GM19395 (cell line): ENCODE results near the gene RGPD4.
"Not testable (repeated sequence)": the region's sequence is repeated elsewhere in the genome, so short reads cannot be mapped to it uniquely, and the experiment has no call there.

Experiments
- ATAC-seq: cut with Tn5 transposase; IDR thresholded peaks from one replicate; pipeline ENCODE4 v1.9.1; 2021; ENCODE audit warnings: mild to moderate bottlenecking, moderate library complexity; ENCODE audit not compliant: unreplicated experiment

RGPD4 gene

GRCh38 chr2:107826749-107827148 is at the start of gene RGPD4:
Gene RGPD4, plus strand, starts transcription at chr2:107826892. Its CDS starts 122 bp downstream, at chr2:107827014.
- not testable (repeated sequence) for ATAC-seq

GRCh38 chr2:107777974-107778373 is 48.7 kb upstream of the RGPD4 start:
- ATAC-seq = no peak

DNA sequence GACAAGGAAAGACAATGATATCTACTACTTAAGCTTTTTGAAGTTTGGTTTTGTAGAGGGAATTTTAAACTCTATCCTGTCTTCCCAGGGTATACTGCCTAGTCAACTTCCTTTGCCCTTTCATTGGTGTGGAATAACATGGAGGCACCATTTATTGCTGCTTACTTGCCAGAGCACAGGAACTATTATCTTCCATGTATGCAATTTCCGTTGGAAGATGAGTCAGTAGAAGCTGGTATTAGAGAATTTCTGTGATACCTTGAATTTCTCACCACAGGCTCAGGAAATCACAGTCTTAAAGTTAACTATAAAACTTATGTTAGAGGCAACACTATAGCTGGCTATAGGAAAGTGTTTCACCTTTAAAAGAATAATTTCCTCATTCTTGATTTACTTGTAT is 40.9 kb upstream of the RGPD4 start:
- no peak for ATAC-seq

DNA sequence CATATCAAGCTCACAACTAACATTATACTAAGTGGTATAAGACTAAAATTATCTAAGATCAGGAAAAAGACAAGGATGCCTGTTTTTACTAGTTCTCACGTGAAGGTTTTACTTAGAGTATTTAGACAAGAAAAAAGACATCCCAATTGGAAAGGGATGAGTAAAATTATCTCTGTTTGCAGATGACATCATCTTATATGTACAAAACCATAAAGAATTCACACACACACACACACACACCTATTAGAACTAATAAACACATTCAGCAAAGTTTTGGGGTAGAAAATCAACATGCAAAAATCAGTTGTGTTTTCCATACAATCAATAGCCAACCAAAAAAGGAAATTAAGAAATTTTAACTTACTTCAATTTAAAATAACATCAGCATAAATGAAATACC is 35.9 kb upstream of the RGPD4 start:
- ATAC-seq = no peak

DNA sequence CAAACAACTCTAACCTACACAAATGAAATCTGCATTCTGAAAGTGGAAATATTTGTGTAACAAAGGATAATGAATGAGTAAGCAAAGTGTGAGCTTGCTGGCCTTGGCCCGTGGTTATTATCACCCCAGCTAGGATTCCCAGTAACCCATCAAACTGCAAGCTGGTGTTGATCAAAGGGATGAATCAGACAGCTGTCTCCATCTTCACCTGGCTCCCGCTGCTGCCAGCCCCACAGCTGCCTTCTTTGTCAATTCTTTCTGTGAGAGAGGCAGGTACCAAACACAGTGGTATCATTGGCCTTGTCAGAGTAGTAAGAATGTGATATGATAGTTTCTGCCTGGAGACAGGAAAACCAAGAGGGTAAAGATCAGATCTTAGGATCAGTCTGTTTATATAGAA is 25.2 kb upstream of the RGPD4 start:
- ATAC-seq = no peak

GRCh38 chr2:107804608-107805498 is 21.8 kb upstream of the RGPD4 start:
- no peak for ATAC-seq

DNA sequence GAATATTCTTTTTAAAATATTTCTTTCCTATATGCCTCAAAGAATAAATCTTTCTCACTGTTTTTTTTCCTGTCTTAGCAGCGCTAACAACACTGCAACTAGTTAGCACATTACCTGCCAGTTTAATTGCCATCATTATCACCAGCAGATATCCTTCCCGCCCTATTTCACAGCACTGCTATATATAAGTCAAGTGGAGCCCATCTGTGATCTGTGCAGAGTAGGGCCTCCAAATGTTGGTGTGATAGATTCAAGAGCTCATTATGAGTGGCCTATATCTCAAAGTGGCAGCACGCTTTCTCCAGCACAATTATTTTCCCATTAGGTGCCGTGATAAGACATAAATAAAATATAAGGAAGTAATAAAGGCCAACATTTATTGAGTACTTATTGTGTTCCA is 19.8 kb upstream of the RGPD4 start:
- no peak for ATAC-seq

- no peak for ATAC-seq
Observed at GRCh38 chr2:107807988-107808387, 18.7 kb upstream of the RGPD4 start.

DNA sequence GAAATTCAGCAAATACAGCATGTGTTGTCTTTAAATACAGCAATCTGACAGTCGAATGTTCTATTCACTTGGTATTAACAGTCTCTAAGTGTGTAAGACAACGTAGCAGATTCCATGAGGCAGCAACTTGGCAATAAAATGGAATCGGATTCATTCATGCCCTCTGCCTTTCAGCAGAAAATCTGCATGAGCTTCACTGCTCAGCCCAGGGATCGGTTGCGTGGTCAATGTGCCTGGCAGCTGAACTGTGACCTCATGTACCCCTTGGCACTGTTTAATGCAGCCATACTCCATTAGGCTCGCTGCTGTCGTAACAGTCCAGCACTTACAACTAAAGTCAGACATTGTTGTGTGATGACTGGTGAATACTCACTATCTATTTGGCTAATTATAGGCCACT is 17.7 kb upstream of the RGPD4 start:
- ATAC-seq = no peak

GRCh38 chr2:107809835-107810234 is 16.9 kb upstream of the RGPD4 start:
- ATAC-seq = no peak

DNA sequence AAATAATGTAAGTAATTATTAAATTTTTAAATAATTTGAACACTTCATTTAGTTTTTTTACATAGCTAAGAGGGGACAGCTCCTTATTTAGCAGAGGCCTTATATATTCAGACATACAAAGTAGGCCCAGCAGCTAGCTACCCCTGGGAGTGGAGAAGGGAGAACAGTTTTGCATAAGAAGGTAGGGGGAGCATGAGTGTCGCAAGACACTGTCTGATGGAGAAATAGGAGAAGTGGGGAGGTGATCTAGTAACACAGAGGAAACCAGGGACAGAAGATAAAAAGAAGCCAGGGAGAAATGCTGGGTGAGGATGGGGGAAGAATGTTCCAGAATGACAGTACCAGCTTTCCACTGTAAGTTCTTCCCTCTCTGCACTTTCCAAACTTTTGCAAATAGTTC is 16.0 kb upstream of the RGPD4 start:
- no peak for ATAC-seq

GRCh38 chr2:107811411-107811810 is 15.3 kb upstream of the RGPD4 start:
- no peak for ATAC-seq

DNA sequence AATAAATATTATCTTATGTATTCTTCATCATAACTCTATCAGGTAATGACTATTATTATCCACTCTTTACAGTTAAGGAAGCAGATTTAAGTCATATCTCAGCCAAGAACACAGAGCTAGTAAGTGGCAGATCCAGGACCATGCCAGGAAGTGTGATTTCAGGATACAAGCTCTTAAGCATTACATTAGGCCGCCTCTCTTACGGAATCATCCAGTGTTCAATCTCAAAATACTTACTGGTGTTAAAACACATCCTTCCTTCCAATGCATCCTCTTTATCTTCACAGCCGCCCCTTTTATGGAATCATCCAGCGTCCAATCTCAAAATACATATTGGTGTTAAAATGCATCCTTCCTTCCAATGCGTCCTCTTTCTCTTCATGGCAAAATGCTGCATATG is 14.7 kb upstream of the RGPD4 start:
- no peak for ATAC-seq

DNA sequence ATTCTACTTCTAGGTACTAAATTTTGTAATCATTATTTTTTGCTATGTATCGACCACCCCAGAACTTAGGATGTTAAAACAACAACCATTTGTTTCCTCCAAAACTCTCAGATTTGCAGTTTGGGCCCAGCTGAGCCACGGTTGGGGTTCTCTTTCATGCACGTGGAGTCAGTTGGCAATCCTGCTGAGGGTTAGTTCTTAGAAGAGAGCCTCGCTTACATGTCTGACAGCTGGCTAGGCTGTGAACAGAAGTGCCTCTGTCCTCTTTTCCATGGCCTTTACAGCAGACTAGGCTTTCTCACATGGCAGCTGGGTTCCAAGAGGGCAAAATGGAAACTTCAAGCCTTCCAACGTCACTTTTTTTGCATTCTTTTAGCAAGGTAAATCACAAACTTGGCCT is 9.3 kb upstream of the RGPD4 start:
- no peak for ATAC-seq

DNA sequence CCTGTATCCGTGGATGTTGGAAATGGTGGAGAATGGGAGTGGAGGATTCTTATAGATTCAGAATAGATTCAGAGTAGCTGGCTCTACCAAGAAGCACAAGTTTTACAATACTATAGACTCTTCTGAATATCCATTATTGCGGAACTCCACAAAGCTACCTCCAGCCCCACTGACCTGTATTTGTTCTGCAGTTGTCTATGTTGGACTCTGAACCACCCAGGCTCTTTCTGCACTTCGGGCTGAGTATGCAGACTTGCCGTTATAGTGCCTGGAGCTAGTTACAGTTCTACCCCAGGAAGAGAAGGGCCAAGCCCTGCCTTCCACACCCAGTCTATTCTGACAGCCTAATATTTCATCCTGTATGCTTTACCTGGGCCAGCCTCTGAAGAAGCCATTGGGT is 4.4 kb upstream of the RGPD4 start:
- ATAC-seq = no peak

DNA sequence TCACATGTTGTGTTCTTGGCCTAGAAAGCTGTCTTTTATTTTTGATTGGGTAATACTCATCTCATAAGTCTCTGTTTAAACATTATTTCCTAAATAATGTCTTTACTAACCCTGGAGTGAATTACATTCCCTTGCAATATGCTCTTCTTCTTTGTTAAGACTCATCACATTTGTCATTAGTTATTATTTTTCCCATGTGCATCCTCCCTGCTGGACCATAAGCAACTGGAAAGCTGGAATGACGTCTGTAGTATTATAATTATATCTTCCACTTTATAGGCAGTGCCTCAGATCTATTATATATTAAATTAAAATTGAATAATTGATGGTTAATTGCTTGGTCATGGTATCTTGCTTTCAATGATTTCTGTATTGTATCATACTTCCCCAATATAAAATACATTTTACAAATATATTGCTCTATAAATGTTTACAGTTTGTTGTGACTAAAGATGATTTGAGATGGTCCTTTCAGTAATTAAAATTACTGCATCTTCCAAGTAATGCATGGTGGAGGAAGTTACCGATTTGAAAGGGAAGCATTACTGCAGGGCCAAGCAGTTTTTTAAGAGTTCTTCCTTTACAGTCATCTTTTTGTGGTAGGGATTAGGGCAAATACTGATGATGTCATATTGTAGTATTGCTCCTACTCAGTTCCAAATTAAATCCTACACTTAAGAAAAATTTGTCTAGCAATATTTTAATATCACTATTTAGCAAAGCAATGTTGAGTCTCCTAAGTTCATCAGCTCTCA is 2.1 kb upstream of the RGPD4 start:
- ATAC-seq = no peak

DNA sequence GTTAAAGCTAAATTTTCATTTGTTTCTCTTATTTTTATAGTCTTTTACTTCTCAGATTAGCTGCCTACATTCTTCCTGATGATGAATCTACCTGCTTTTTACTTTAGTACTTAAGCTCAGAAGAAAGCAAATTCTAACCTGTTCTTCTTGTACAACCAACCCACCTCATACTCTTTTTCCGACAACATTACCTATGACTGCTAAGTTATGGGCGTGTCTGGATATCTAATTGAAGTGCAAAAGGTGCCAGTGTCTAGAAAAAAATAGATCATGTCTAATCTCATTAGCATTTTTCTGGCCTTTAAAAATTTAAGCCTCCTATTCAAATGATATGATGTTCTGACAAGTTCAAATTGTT is 1.5 kb upstream of the RGPD4 start:
- ATAC-seq = no peak

- not testable (repeated sequence) for ATAC-seq
Observed at GRCh38 chr2:107829514-107829913, 2.8 kb downstream of the RGPD4 start.

GRCh38 chr2:107833152-107833551 is 6.5 kb downstream of the RGPD4 start:
- not testable (repeated sequence) for ATAC-seq

DNA sequence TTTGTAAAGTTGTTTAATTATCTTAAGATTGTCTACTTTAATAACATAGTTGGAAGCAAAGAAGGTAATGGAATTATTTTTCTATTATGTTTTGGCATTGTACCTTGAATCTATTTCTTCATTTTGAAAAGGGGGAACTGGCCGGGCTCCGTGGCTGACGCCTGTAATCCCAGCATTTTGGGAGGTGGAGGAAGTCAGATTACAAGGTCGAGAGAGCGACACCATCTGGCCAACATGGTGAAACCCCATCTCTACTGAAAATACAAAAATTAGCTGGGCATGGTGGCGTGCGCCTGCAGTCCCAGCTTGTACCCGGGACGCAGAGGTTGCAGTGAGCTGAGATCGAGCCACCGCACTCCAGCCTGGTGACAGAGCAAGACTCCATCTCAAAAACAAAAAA is 6.9 kb downstream of the RGPD4 start:
- not testable (repeated sequence) for ATAC-seq

DNA sequence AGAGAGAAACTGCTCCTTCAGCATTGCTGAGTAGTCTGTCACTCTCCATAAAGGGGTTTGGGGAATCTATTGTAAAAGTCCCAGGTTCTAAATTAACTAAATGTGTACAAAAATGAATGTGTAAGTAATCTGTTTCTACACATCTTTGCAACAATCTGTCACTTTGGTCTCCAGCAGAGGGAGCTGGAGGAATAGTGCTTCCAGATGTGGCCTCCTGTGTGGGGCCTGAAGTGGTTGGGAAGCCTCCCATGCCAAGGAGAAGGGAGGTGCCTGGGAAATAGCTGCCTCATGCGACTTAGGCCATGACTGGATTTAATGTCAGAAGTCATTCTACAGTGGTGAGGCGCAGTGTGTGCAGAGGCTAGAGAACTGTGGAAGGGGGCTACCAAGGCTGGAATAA is 89.4 kb downstream of the RGPD4 start:
- ATAC-seq = not testable (repeated sequence)

GRCh38 chr2:107916696-107917370 is 90.1 kb downstream of the RGPD4 start:
- ATAC-seq = peak; percentile 82
